ENCODE data around the gene BEX1. TPM values are rescaled to one million over a fixed set of nuclear protein-coding genes. Genes with fewer than 3 reads are reported as not detected.

The BEX1 gene
- total RNA-seq, 1 experiment from 2014 or later: 46.8 TPM

DNA sequence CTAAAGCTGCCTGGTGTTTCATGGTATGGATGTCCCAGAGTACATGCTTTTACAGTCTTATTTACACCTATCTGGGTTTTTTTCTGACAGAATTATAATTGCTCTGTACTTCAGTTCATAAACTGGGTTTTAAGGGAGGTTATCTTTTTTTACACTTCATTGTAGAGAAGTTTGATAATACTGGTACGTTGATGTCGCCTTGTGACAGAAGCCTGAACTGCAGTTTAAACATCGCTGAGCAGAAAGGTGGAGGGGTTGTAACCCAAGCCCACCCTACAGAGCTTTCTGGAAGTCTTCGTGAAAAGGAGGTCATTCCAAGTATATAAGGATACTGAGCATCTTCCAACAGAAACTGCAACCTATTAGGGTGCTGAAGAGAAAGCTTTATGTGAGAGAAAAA is 46.4 kb downstream of the BEX1 start:
- no peak for DNase-seq (ENCODE audit: low spot score)
- Mint-ChIP-seq H3K4me3 (no peak overlapping the region), H3K4me1 (no peaks in the 10 kb centered on the region), H3K27ac (no peak overlapping the region), H3K27me3 (ENCODE audit: low read depth) (peaks cover 30% of the 10 kb centered on the region), H3K36me3 (no peaks in the 10 kb centered on the region), H3K9me3 (no peaks in the 10 kb centered on the region; the same call in 1 of the 2 replicates)
- ChIA-PET POLR2A (no interaction called here), CTCF (interaction anchor here (1.4 kb wide), 1 partner anchor 66 kb away, joined by 7 read pairs; no protein-coding TSS in a partner anchor)
- peak; percentile 41; the same call in 1 of the 2 replicates for ATAC-seq
- TF ChIP-seq, protein P1, sequence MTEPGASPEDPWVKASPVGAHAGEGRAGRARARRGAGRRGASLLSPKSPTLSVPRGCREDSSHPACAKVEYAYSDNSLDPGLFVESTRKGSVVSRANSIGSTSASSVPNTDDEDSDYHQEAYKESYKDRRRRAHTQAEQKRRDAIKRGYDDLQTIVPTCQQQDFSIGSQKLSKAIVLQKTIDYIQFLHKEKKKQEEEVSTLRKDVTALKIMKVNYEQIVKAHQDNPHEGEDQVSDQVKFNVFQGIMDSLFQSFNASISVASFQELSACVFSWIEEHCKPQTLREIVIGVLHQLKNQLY (CRISPR knock-in tag; IDR thresholded peaks at IDR 0.05): no peak
- no peak for TF ChIP-seq NR1H2 (CRISPR knock-in tag; IDR thresholded peaks at IDR 0.05)
- TF ChIP-seq, protein P2, sequence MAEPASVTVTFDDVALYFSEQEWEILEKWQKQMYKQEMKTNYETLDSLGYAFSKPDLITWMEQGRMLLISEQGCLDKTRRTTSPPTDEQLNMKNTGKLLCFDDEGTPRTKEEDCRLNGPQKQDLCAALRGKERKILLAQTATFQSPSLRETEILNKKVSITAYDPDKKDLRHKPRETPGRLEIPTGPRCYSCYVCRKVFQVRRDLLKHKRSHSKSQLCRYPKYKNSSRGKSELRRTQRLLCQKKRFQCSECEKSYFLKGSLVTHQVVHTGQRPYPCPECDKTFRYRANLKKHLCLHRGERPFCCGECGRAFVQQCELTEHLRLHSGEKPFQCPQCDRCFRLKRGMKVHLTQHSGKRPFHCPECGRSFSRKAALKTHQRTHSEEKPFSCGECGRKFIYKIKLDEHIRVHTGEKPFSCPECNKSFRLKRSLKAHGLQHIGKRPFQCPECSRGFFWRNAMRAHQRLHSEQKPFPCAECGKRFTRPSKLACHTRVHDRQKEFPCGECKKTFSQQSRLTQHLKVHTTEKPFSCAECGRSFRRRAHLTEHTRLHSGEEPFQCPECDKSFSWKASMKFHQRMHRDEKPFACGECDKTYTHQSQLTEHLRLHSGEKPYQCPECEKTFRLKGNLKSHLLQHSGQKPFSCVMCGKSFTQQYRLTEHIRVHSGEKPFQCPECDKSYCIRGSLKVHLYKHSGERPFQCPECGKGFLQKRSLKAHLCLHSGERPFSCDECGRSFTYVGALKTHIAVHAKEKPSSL (CRISPR knock-in tag; conservative IDR thresholded peaks at IDR 0.05): no peak

DNA sequence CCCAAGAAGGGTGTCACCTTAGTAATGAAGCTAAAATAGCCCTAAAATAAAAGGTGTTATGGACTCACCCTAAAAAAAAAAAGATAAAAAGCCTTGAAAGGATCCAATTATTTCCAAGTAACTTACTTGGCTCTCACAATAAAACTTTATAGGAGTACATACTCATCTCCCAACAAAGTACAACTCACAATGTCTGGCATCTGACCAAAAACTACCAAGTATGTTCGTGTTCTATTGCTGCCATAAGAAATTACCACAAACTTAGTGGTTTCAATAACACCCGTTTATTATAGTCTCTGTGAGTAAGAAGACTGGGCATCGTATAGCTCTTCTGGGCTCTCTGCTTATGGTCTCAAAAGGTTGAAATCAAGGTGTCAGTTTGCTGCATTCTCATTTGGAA is 51.0 kb downstream of the BEX1 start:
- ChIA-PET CTCF (no interaction called here), POLR2A (no interaction called here)
- ATAC-seq: no peak
- peaks cover 8% of the 10 kb centered on the region for H3K9me3 Mint-ChIP-seq
- DNase-seq (ENCODE audit: low spot score): no peak
- H3K4me1 Mint-ChIP-seq: no peaks in the 10 kb centered on the region
- H3K27me3 Mint-ChIP-seq (ENCODE audit: low read depth): peaks cover 23% of the 10 kb centered on the region
- H3K36me3 Mint-ChIP-seq: no peaks in the 10 kb centered on the region; the same call in 1 of the 2 replicates
- no peak overlapping the region for H3K27ac Mint-ChIP-seq
- TF ChIP-seq ZNF263 (CRISPR knock-in tag; IDR thresholded peaks at IDR 0.05; ENCODE audit: low read depth) (no peak), SOX15 (CRISPR knock-in tag; IDR thresholded peaks at IDR 0.05) (no peak), NR1H2 (CRISPR knock-in tag; IDR thresholded peaks at IDR 0.05) (no peak), ZNF219 (CRISPR knock-in tag; IDR thresholded peaks at IDR 0.05; ENCODE audit: borderline replicate concordance) (no peak)
- TF ChIP-seq, protein P3, sequence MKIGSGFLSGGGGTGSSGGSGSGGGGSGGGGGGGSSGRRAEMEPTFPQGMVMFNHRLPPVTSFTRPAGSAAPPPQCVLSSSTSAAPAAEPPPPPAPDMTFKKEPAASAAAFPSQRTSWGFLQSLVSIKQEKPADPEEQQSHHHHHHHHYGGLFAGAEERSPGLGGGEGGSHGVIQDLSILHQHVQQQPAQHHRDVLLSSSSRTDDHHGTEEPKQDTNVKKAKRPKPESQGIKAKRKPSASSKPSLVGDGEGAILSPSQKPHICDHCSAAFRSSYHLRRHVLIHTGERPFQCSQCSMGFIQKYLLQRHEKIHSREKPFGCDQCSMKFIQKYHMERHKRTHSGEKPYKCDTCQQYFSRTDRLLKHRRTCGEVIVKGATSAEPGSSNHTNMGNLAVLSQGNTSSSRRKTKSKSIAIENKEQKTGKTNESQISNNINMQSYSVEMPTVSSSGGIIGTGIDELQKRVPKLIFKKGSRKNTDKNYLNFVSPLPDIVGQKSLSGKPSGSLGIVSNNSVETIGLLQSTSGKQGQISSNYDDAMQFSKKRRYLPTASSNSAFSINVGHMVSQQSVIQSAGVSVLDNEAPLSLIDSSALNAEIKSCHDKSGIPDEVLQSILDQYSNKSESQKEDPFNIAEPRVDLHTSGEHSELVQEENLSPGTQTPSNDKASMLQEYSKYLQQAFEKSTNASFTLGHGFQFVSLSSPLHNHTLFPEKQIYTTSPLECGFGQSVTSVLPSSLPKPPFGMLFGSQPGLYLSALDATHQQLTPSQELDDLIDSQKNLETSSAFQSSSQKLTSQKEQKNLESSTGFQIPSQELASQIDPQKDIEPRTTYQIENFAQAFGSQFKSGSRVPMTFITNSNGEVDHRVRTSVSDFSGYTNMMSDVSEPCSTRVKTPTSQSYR (CRISPR knock-in tag; IDR thresholded peaks at IDR 0.05): no peak
- TF ChIP-seq, protein P4, sequence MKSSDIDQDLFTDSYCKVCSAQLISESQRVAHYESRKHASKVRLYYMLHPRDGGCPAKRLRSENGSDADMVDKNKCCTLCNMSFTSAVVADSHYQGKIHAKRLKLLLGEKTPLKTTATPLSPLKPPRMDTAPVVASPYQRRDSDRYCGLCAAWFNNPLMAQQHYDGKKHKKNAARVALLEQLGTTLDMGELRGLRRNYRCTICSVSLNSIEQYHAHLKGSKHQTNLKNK (CRISPR knock-in tag; IDR thresholded peaks at IDR 0.05): no peak
- TF ChIP-seq, protein P5, sequence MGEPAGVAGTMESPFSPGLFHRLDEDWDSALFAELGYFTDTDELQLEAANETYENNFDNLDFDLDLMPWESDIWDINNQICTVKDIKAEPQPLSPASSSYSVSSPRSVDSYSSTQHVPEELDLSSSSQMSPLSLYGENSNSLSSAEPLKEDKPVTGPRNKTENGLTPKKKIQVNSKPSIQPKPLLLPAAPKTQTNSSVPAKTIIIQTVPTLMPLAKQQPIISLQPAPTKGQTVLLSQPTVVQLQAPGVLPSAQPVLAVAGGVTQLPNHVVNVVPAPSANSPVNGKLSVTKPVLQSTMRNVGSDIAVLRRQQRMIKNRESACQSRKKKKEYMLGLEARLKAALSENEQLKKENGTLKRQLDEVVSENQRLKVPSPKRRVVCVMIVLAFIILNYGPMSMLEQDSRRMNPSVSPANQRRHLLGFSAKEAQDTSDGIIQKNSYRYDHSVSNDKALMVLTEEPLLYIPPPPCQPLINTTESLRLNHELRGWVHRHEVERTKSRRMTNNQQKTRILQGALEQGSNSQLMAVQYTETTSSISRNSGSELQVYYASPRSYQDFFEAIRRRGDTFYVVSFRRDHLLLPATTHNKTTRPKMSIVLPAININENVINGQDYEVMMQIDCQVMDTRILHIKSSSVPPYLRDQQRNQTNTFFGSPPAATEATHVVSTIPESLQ (CRISPR knock-in tag; IDR thresholded peaks at IDR 0.05): no peak
- TF ChIP-seq, protein P6, sequence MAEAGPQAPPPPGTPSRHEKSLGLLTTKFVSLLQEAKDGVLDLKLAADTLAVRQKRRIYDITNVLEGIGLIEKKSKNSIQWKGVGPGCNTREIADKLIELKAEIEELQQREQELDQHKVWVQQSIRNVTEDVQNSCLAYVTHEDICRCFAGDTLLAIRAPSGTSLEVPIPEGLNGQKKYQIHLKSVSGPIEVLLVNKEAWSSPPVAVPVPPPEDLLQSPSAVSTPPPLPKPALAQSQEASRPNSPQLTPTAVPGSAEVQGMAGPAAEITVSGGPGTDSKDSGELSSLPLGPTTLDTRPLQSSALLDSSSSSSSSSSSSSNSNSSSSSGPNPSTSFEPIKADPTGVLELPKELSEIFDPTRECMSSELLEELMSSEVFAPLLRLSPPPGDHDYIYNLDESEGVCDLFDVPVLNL (CRISPR knock-in tag; IDR thresholded peaks at IDR 0.05; ENCODE audit: borderline replicate concordance, low read depth): no peak
- no peak overlapping the region for H3K4me3 Mint-ChIP-seq

Other genes with a start within 250 kb of the BEX1 start
- 0.20 TPM in 1 of 3 replicates, not detected in the others for gene RAB40AL, start 126.9 kb downstream of the BEX1 start, total RNA-seq (2021)
- gene NXF3, start 29.0 kb upstream of the BEX1 start, total RNA-seq (2021): not detected in 3 replicates
- gene BEX4, start 150.9 kb upstream of the BEX1 start, total RNA-seq (2021): 57.9 to 71.6 TPM (median 67.9 TPM) in 3 replicates
- gene TCEAL8, start 191.0 kb upstream of the BEX1 start, total RNA-seq (2021): 72.4 to 75.0 TPM (median 74.6 TPM) in 3 replicates
- 3.5 to 5.6 TPM (median 5.3 TPM) in 3 replicates for gene TCEAL5, start 212.6 kb upstream of the BEX1 start, total RNA-seq (2021)
- 30.6 to 34.1 TPM (median 32.8 TPM) in 3 replicates for gene BEX2, start 246.8 kb upstream of the BEX1 start, total RNA-seq (2021)

Measured in WTC11 (cell line).